ENCODE data around the gene NPHS1.
A peak's percentile ranks its signal among the peaks of the same experiment; 100 is the strongest.

The NPHS1 gene

GRCh38 chr19:35785339-35785627, 67.0 kb downstream of the NPHS1 start:
- Histone ChIP-seq H3K4me3 (no peak overlapping the region), H3K36me3 (peaks cover 3 to 73% (median 58%) of the 10 kb centered on the region in 11 experiments; a peak in 20 of 22 replicates), H3K27me3 (no peaks in the 10 kb centered on the region), H3K9ac (peak overlapping the region in 1 of 11 experiments; percentile 13; a peak in 1 of 22 replicates), H3K9me3 (replicated peaks in 1 of 11) (no peaks in the 10 kb centered on the region), H3K4me2 (no peak overlapping the region), H4K20me1 (peaks cover 0 to 40% (median 0%) of the 10 kb centered on the region in 11 experiments; a peak in 6 of 22 replicates), H3K4me1 (peaks cover 0 to 42% (median 18%) of the 10 kb centered on the region in 10 experiments; a peak in 13 of 20 replicates), H3K27ac (peak overlapping the region in 2 of 11 experiments; percentile 9 to 16; a peak in 2 of 22 replicates)
- no peak for TF ChIP-seq Cebpa-rat (IDR thresholded peaks at IDR 0.05)

DNA sequence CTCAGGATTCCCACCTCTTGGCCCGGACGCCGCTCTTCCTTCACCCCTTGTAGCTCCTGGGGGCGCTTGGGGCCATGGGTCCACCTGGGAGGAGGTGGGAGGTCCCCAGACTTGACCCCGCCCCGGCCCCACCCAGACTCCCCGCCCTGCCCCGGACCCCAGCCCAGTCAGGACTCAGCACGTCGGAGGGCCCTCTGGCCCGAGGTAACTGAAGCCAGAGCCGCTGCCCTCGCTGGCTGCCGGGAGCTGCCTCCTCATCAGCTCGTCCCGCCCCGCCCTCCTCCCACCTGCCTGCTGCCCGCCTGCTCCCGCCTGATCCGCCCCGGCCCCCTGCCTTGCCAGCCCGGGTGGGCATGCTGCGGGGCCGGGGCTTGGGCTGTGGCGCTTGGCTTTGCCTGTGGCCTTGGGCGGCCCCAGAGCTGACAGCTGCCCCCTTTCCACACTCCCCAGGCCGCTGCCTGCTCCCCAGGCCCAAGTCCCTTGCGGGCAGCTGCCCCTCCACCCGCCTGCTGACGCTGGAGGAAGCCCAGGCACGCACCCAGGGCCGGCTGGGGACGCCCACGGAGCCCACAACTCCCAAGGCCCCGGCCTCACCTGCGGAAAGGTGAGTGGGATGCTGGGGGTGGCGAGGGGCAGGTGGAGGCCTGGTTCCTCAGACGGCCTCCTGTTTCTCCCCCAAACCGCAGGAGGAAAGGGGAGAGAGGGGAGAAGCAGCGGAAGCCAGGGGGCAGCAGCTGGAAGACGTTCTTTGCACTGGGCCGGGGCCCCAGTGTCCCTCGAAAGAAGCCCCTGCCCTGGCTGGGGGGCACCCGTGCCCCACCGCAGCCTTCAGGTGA, 67.6 kb downstream of the NPHS1 start:
- Histone ChIP-seq H3K27ac (peak overlapping the region in 1 of 11 experiments; percentile 16; a peak in 2 of 22 replicates), H3K9ac (peak overlapping the region in 1 of 11 experiments; percentile 13; a peak in 1 of 22 replicates), H4K20me1 (peaks cover 0 to 35% (median 0%) of the 10 kb centered on the region in 11 experiments; a peak in 6 of 22 replicates), H3K4me1 (peaks cover 0 to 37% (median 18%) of the 10 kb centered on the region in 10 experiments; a peak in 13 of 20 replicates), H3K36me3 (peaks cover 3 to 79% (median 63%) of the 10 kb centered on the region in 11 experiments; a peak in 20 of 22 replicates), H3K9me3 (replicated peaks in 1 of 11) (no peaks in the 10 kb centered on the region), H3K4me3 (no peak overlapping the region), H3K27me3 (no peaks in the 10 kb centered on the region), H3K4me2 (no peak overlapping the region)
- no peak for TF ChIP-seq Cebpa-rat (IDR thresholded peaks at IDR 0.05)

GRCh38 chr19:35783469-35784434, 68.6 kb downstream of the NPHS1 start:
- Histone ChIP-seq H3K4me1 (peaks cover 0 to 36% (median 18%) of the 10 kb centered on the region in 10 experiments; a peak in 13 of 20 replicates), H3K27me3 (no peaks in the 10 kb centered on the region), H3K9me3 (replicated peaks in 1 of 11) (no peaks in the 10 kb centered on the region), H4K20me1 (peaks cover 0 to 35% (median 0%) of the 10 kb centered on the region in 11 experiments; a peak in 7 of 22 replicates), H3K4me3 (no peak overlapping the region), H3K36me3 (peaks cover 3 to 88% (median 73%) of the 10 kb centered on the region in 11 experiments; a peak in 21 of 22 replicates), H3K4me2 (peak overlapping the region in 5 of 11 experiments; percentile 41 to 59 (median 57); a peak in 8 of 22 replicates), H3K9ac (peak overlapping the region in 3 of 11 experiments; percentile 24 to 52 (median 44); a peak in 3 of 22 replicates), H3K27ac (peak overlapping the region in 1 of 11 experiments; percentile 14; a peak in 2 of 22 replicates)
- no peak for TF ChIP-seq Cebpa-rat (IDR thresholded peaks at IDR 0.05)

GRCh38 chr19:35782589-35782988, 69.7 kb downstream of the NPHS1 start:
- Histone ChIP-seq H3K4me1 (peaks cover 0 to 41% (median 24%) of the 10 kb centered on the region in 10 experiments; a peak in 14 of 20 replicates), H3K4me2 (peak overlapping the region in 8 of 11 experiments; percentile 7 to 59 (median 45); a peak in 12 of 22 replicates), H3K27ac (peak overlapping the region in 2 of 11 experiments; percentile 30 to 35; a peak in 2 of 22 replicates), H3K36me3 (peaks cover 3 to 92% (median 84%) of the 10 kb centered on the region in 11 experiments; a peak in 21 of 22 replicates), H4K20me1 (peaks cover 0 to 35% (median 0%) of the 10 kb centered on the region in 11 experiments; a peak in 7 of 22 replicates), H3K4me3 (no peak overlapping the region), H3K9ac (peak overlapping the region in 5 of 11 experiments; percentile 23 to 54 (median 44); a peak in 8 of 22 replicates), H3K9me3 (replicated peaks in 1 of 11) (no peaks in the 10 kb centered on the region), H3K27me3 (no peaks in the 10 kb centered on the region)
- TF ChIP-seq Cebpa-rat (IDR thresholded peaks at IDR 0.05), result no peak

DNA sequence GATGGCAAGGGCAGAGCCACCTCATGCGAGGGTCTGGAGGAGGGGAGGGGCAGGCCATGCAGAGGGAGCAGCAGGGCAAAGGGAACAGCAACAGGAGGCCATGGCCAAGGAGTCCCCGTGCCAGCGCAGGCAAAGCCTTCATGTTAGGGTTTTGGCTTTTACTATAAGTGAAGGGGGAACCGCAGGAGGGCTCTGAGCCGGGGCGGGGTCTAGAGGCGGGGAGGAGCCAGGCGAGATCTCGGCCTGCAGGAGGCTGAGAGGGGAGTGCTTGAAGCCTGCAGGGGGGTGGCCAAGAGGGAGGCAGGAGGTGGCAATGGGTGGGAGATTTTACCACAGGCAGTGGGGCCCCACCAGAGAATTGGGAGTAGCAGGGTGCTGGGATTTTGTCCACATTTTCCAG, 70.7 kb downstream of the NPHS1 start:
- Histone ChIP-seq H3K4me3 (no peak overlapping the region), H3K9me3 (replicated peaks in 1 of 11) (no peaks in the 10 kb centered on the region), H3K27me3 (no peaks in the 10 kb centered on the region), H4K20me1 (peaks cover 0 to 35% (median 0%) of the 10 kb centered on the region in 11 experiments; a peak in 8 of 22 replicates), H3K9ac (no peak overlapping the region), H3K4me1 (peaks cover 1 to 50% (median 33%) of the 10 kb centered on the region in 10 experiments; a peak in 18 of 20 replicates), H3K36me3 (peaks cover 3 to 88% (median 79%) of the 10 kb centered on the region in 11 experiments; a peak in 21 of 22 replicates), H3K27ac (peak overlapping the region in 1 of 11 experiments; percentile 8; a peak in 2 of 22 replicates), H3K4me2 (0 out of 22 replicates have a peak overlapping the region, but pooled peaks of 1 of the 11 experiments have one; percentile 57)
- no peak for TF ChIP-seq Cebpa-rat (IDR thresholded peaks at IDR 0.05)

DNA sequence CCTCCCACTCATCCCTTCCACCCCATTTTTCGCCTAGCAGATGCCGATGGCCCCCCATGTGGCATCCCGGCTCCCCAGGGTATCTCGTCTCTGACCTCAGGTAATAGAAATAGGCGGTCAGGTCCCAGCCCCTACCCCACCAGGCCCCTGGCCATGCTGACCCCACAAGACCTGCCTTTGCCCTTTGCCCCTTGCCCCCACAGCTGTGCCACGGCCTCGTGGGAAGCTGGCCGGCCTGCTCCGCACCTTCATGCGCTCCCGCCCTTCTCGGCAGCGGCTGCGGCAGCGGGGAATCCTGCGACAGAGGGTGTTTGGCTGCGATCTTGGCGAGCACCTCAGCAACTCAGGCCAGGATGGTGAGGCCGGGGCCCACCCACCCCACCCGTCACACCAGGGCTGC, 71.6 kb downstream of the NPHS1 start:
- H3K4me1 ChIP-seq, result peaks cover 8 to 53% (median 40%) of the 10 kb centered on the region in 10 experiments; a peak in 18 of 20 replicates
- no peaks in the 10 kb centered on the region for H3K27me3 ChIP-seq
- H4K20me1 ChIP-seq, result peaks cover 0 to 32% (median 0%) of the 10 kb centered on the region in 11 experiments; a peak in 8 of 22 replicates
- no peak for TF ChIP-seq Cebpa-rat (IDR thresholded peaks at IDR 0.05)
- H3K4me2 ChIP-seq, result no peak overlapping the region
- no peak overlapping the region for H3K4me3 ChIP-seq
- H3K27ac ChIP-seq, result no peak overlapping the region
- H3K9ac ChIP-seq, result no peak overlapping the region
- H3K9me3 ChIP-seq (replicated peaks in 1 of 11), result no peaks in the 10 kb centered on the region
- peaks cover 3 to 79% (median 73%) of the 10 kb centered on the region in 11 experiments; a peak in 21 of 22 replicates for H3K36me3 ChIP-seq

DNA sequence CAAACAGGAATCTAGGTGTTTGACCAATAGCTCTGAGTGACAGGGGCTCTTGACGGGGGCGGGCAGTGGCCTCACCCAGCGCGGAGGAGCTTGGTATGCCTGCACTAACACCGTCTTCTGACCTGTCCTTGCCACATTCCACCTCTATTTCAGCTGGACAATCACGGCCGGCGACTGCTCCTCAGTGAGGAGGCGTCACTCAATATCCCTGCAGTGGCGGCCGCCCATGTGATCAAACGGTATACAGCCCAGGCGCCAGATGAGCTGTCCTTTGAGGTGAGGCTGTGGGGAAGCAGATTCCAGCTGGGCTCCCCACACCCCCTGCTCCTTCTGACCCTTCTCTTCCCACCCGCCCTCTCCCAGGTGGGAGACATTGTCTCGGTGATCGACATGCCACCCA, 72.2 kb downstream of the NPHS1 start:
- Histone ChIP-seq H3K4me1 (peaks cover 8 to 53% (median 40%) of the 10 kb centered on the region in 10 experiments; a peak in 18 of 20 replicates), H3K27me3 (no peaks in the 10 kb centered on the region), H3K9ac (no peak overlapping the region), H3K9me3 (replicated peaks in 1 of 11) (no peaks in the 10 kb centered on the region), H3K27ac (no peak overlapping the region), H3K36me3 (peaks cover 3 to 72% (median 66%) of the 10 kb centered on the region in 11 experiments; a peak in 21 of 22 replicates), H3K4me2 (no peak overlapping the region), H3K4me3 (no peak overlapping the region), H4K20me1 (peaks cover 0 to 28% (median 0%) of the 10 kb centered on the region in 11 experiments; a peak in 8 of 22 replicates)
- TF ChIP-seq Cebpa-rat (IDR thresholded peaks at IDR 0.05), result no peak

DNA sequence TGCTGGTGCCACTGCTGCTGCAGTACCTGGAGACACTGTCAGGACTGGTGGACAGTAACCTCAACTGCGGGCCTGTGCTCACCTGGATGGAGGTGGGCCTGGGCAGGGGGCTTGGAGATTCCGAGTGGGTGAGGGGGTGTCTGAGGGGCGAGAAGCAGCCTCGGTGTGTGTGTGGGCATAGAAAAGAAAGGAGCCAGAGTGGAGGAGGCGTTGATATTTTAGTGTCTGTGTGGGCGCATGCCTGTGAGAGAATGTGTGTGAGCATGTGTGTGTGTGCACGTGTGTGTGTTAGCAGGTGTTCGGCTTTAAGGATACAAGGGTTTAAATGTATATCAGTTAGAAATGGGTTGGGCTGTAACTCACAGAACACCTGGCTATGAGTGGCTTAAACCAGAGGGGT, 73.3 kb downstream of the NPHS1 start:
- Histone ChIP-seq H3K9ac (peak overlapping the region in 4 of 11 experiments; percentile 1 to 73 (median 11); a peak in 2 of 22 replicates), H3K4me2 (no peak overlapping the region), H3K27ac (no peak overlapping the region; a peak in 1 of 22 replicates), H3K27me3 (no peaks in the 10 kb centered on the region), H3K4me1 (peaks cover 14 to 61% (median 48%) of the 10 kb centered on the region in 10 experiments), H4K20me1 (peaks cover 0 to 23% (median 0%) of the 10 kb centered on the region in 11 experiments; a peak in 8 of 22 replicates), H3K4me3 (no peak overlapping the region), H3K36me3 (peaks cover 3 to 64% (median 61%) of the 10 kb centered on the region in 11 experiments; a peak in 20 of 22 replicates), H3K9me3 (replicated peaks in 1 of 11) (no peaks in the 10 kb centered on the region)
- TF ChIP-seq Cebpa-rat (IDR thresholded peaks at IDR 0.05), result no peak

Measured in BLaER1 treated with 17β-estradiol and CSF1 and Interleukin-3, amounts not matched to agents 10 nM and 100 nM (cell line).